H9 (cell line): ENCODE results near the gene NOP58. TPM values are rescaled to one million over a fixed set of nuclear protein-coding genes. Genes with fewer than 3 reads are reported as not detected.

Source experiments
- DNase-seq: peaks from one replicate; pipeline ENCODE4 v3.0.0-alpha.2; 2017
- H2AFZ ChIP-seq: one replicate; pipeline ENCODE4 v1.6.1; 2013; ENCODE audit warnings: mild to moderate bottlenecking, low read length, control low read depth, moderate library complexity
- H2AK5ac ChIP-seq: 2 replicates; pipeline ENCODE4 v1.6.1; 2013; ENCODE audit warnings: low read length, control low read depth, mixed read lengths; ENCODE audit not compliant: insufficient read length
- H2BK120ac ChIP-seq: one replicate; pipeline ENCODE4 v1.6.1; 2013; ENCODE audit warnings: low read depth, mild to moderate bottlenecking, low read length, control low read depth, inconsistent platforms; ENCODE audit not compliant: poor library complexity, severe bottlenecking
- H2BK12ac ChIP-seq: 2 replicates; pipeline ENCODE4 v1.6.1; 2013; ENCODE audit warnings: low read length, control low read depth, mixed read lengths, low read depth; ENCODE audit not compliant: insufficient read length
- H2BK15ac ChIP-seq: 2 replicates; pipeline ENCODE4 v1.6.1; 2013; ENCODE audit warnings: low read depth, low read length, control low read depth
- H2BK20ac ChIP-seq: one replicate; pipeline ENCODE4 v1.6.1; 2013; ENCODE audit warnings: low read depth, mild to moderate bottlenecking, low read length, control low read depth, inconsistent platforms; ENCODE audit not compliant: poor library complexity, severe bottlenecking
- H2BK5ac ChIP-seq: 2 replicates; pipeline ENCODE4 v1.6.1; 2013; ENCODE audit warnings: low read length, control low read depth, mixed read lengths; ENCODE audit not compliant: insufficient read length
- H3K14ac ChIP-seq: 2 replicates; pipeline ENCODE4 v1.6.1; 2013; ENCODE audit warnings: low read length, control low read depth; ENCODE audit not compliant: insufficient read depth
- H3K18ac ChIP-seq: 2 replicates; pipeline ENCODE4 v1.6.1; 2013; ENCODE audit warnings: low read depth, mild to moderate bottlenecking, mixed read lengths, low read length, control low read depth; ENCODE audit not compliant: insufficient read length
- H3K23ac ChIP-seq: 2 replicates; pipeline ENCODE4 v1.6.1; 2013; ENCODE audit warnings: low read length, control low read depth, mixed read lengths, low read depth; ENCODE audit not compliant: insufficient read length
- H3K23me2 ChIP-seq: 2 replicates; pipeline ENCODE4 v1.6.1; 2013; ENCODE audit warnings: low read depth, mild to moderate bottlenecking, mixed read lengths, low read length, control low read depth; ENCODE audit not compliant: insufficient read length, poor library complexity, severe bottlenecking
- H3K27ac ChIP-seq: 2 replicates; pipeline ENCODE4 v1.5.1; 2013; ENCODE audit warnings: low read length, control low read depth, mixed read lengths, low read depth; ENCODE audit not compliant: insufficient read length
- H3K27me3 ChIP-seq: 2 replicates; pipeline ENCODE4 v1.6.1; 2013; ENCODE audit warnings: low read length, control low read depth, inconsistent platforms; ENCODE audit not compliant: insufficient read depth
- H3K4ac ChIP-seq: 2 replicates; pipeline ENCODE4 v1.6.1; 2013; ENCODE audit warnings: low read depth, mild to moderate bottlenecking, control low read depth, inconsistent platforms, low read length, moderate library complexity
- H3K4me1 ChIP-seq: 2 replicates; pipeline ENCODE4 v1.6.1; 2013; ENCODE audit warnings: low read length, control low read depth, inconsistent platforms; ENCODE audit not compliant: insufficient read depth
- H3K4me2 ChIP-seq: 2 replicates; pipeline ENCODE4 v1.6.1; 2013; ENCODE audit warnings: low read length, control low read depth, mixed read lengths; ENCODE audit not compliant: insufficient read length, insufficient read depth
- H3K56ac ChIP-seq: 2 replicates; pipeline ENCODE4 v1.6.1; 2013; ENCODE audit warnings: low read depth, mild to moderate bottlenecking, mixed read lengths, low read length, control low read depth; ENCODE audit not compliant: insufficient read length
- H3K79me1 ChIP-seq: 2 replicates; pipeline ENCODE4 v1.6.1; 2013; ENCODE audit warnings: low read depth, mild to moderate bottlenecking, moderate library complexity, low read length, control low read depth, inconsistent platforms; ENCODE audit not compliant: insufficient read depth, poor library complexity, severe bottlenecking
- H3K79me2 ChIP-seq: 2 replicates; pipeline ENCODE4 v1.6.1; 2013; ENCODE audit warnings: low read length, control low read depth, inconsistent platforms; ENCODE audit not compliant: insufficient read depth
- H3K9ac ChIP-seq: 2 replicates; pipeline ENCODE4 v1.6.1; 2013; ENCODE audit warnings: low read length, control low read depth, mixed read lengths; ENCODE audit not compliant: insufficient read length; ENCODE audit errors: extremely low read depth
- H3K9me3 ChIP-seq: one replicate; pipeline ENCODE4 v1.6.1; 2013; ENCODE audit warnings: low read depth, low read length, inconsistent platforms; ENCODE audit not compliant: control insufficient read depth
- H3T11ph ChIP-seq: one replicate; pipeline ENCODE4 v1.6.1; 2013; ENCODE audit warnings: mild to moderate bottlenecking, low read length, control low read depth, inconsistent platforms
- H4K20me1 ChIP-seq: one replicate; pipeline ENCODE4 v1.6.1; 2013; ENCODE audit not compliant: control insufficient read depth, insufficient read length, insufficient read depth
- H4K5ac ChIP-seq: 2 replicates; pipeline ENCODE4 v1.6.1; 2013; ENCODE audit warnings: low read depth, mild to moderate bottlenecking, mixed read lengths, low read length, control low read depth; ENCODE audit not compliant: insufficient read length
- H4K8ac ChIP-seq: replicated peaks from 2 replicates; pipeline ENCODE4 v1.6.1; 2013; ENCODE audit warnings: low read length, control low read depth, mixed read lengths, low read depth; ENCODE audit not compliant: insufficient read length
- H4K91ac ChIP-seq: 2 replicates; pipeline ENCODE4 v1.6.1; 2013; ENCODE audit warnings: low read depth, mild to moderate bottlenecking, moderate library complexity, mixed read lengths, low read length, control low read depth; ENCODE audit not compliant: insufficient read length
- H3K27ac Mint-ChIP-seq, 3 experiments: 2 replicates in 2 of 3; 3 replicates in 1 of 3; pipeline ENCODE4 v1.8.0; 2020 to 2021; ENCODE audit warnings: mixed read lengths in 3 of 3, mild to moderate bottlenecking in 1 of 3, moderate library complexity in 1 of 3
- H3K27me3 Mint-ChIP-seq: 2 replicates; pipeline ENCODE4 v1.8.0; 2021; ENCODE audit warnings: low read depth, mild to moderate bottlenecking, moderate library complexity, mixed read lengths
- H3K36me3 Mint-ChIP-seq, 3 experiments: 2 replicates in 2 of 3; 3 replicates in 1 of 3; pipeline ENCODE4 v1.8.0; 2020 to 2021; ENCODE audit warnings: low read depth in 3 of 3, mixed read lengths in 3 of 3; ENCODE audit not compliant: insufficient read depth in 1 of 3
- H3K4me1 Mint-ChIP-seq, 2 experiments: 2 replicates each; pipeline ENCODE4 v1.8.0; 2020; ENCODE audit warnings: mixed read lengths in 2 of 2
- H3K4me3 Mint-ChIP-seq, 2 experiments: 2 replicates in 1 of 2; 3 replicates in 1 of 2; pipeline ENCODE4 v1.8.0; 2020 to 2021; ENCODE audit warnings: mild to moderate bottlenecking in 2 of 2, mixed read lengths in 2 of 2, moderate library complexity in 1 of 2
- H3K9me3 Mint-ChIP-seq, 2 experiments: 2 replicates in 1 of 2; 3 replicates in 1 of 2; pipeline ENCODE4 v1.8.0; 2020; ENCODE audit warnings: mild to moderate bottlenecking in 2 of 2, mixed read lengths in 2 of 2, moderate library complexity in 1 of 2
- CTCF ChIP-seq: fragments of 200-600 bp; sonication (generic); conservative IDR thresholded peaks from 3 replicates; pipeline ENCODE4 v1.8.0; 2021; ENCODE audit warnings: antibody characterized with exemption, mild to moderate bottlenecking
- WGBS: extraction: QIAGEN DNeasy Blood & Tissue Kit; methylation state at CpG from one replicate; pipeline ENCODE4 v1.1.7; 2013; ENCODE audit warnings: missing lambda C conversion rate, low lambda C conversion rate, mixed read lengths; ENCODE audit not compliant: insufficient read length; ENCODE audit errors: extremely low coverage; 5-methylcytosine and 5-hydroxymethylcytosine counted together
- total RNA-seq: library from RNA; stranded (reverse); gene quantifications from 2 replicates; pipeline ENCODE4 v1.2.1, GENCODE V29; 2021

NOP58 gene
- total RNA-seq, 1 experiment from 2014 or later = 168 TPM

- H4K5ac ChIP-seq = no peak overlapping the region
- H3K9me3 ChIP-seq = no peaks in the 10 kb centered on the region
- Mint-ChIP-seq H3K9me3 (no peaks in the 10 kb centered on the region; a peak in 3 of 5 replicates), H3K27me3 (peaks cover 2% of the 10 kb centered on the region), H3K27ac (no peak overlapping the region), H3K36me3 (peaks cover 0 to 5% (median 0%) of the 10 kb centered on the region in 3 experiments; a peak in 2 of 7 replicates), H3K4me3 (no peak overlapping the region), H3K4me1 (peaks cover 16 to 18% of the 10 kb centered on the region in 2 experiments)
- H2BK5ac ChIP-seq = no peak overlapping the region
- H2BK15ac ChIP-seq = no peak overlapping the region
- no peaks in the 10 kb centered on the region for H3K23me2 ChIP-seq
- H2BK20ac ChIP-seq = no peak overlapping the region
- H2AK5ac ChIP-seq = no peak overlapping the region
- no peaks in the 10 kb centered on the region for H3K79me2 ChIP-seq
- no peak overlapping the region for H3K23ac ChIP-seq
- H2BK120ac ChIP-seq = no peak overlapping the region
- H3K56ac ChIP-seq = no peak overlapping the region
- H3K14ac ChIP-seq = no peak overlapping the region
- H3K9ac ChIP-seq = no peak overlapping the region
- no peak overlapping the region for H3K4me2 ChIP-seq
- H3K18ac ChIP-seq = no peak overlapping the region
- H2AFZ ChIP-seq = no peak overlapping the region
- H3K27me3 ChIP-seq = no peaks in the 10 kb centered on the region; the same call in 1 of the 2 replicates
- no peak overlapping the region for H2BK12ac ChIP-seq
- no CpG with 5 or more reads among the region's 5 CpGs for WGBS
- no peaks in the 10 kb centered on the region for H3K79me1 ChIP-seq
- TF ChIP-seq CTCF = no peak
- DNase-seq = no peak
- peaks cover 3% of the 10 kb centered on the region; the same call in 1 of the 2 replicates for H3K4me1 ChIP-seq
- no peak overlapping the region for H4K8ac ChIP-seq
- H4K20me1 ChIP-seq = no peaks in the 10 kb centered on the region
- H3T11ph ChIP-seq = no peak overlapping the region
- no peak overlapping the region for H3K4ac ChIP-seq
- H3K27ac ChIP-seq = no peak overlapping the region
- no peak overlapping the region for H4K91ac ChIP-seq
Measured at GRCh38 chr2:202251494-202251893, 14.1 kb upstream of the NOP58 start.
